HepG2 (cell line): ENCODE measurements around the gene MIA2. TPM values are rescaled to one million over a fixed set of nuclear protein-coding genes. Genes with fewer than 3 reads are reported as not detected.

Experiments
- AGO2 ChIP-seq: fragments of 200-400 bp; formaldehyde crosslinking; optimal IDR thresholded peaks from 2 replicates; pipeline ENCODE3; 2017; ENCODE audit warnings: mild to moderate bottlenecking, low read depth, low read length, moderate library complexity
- E2F5 ChIP-seq: sonication (generic); formaldehyde crosslinking; conservative IDR thresholded peaks from 2 replicates; pipeline ENCODE4 v1.4.0; 2020; ENCODE audit warnings: missing genetic modification reagents
- HIC2 ChIP-seq: sonication (generic); formaldehyde crosslinking; IDR thresholded peaks from 2 replicates; pipeline ENCODE4 v1.9.0; 2022; ENCODE audit warnings: low read depth, missing genetic modification reagents
- HNRNPL ChIP-seq: fragments of 200-400 bp; formaldehyde crosslinking; IDR thresholded peaks from 2 replicates; pipeline ENCODE4 v1.6.1; 2017; ENCODE audit warnings: mild to moderate bottlenecking, low read depth, low read length
- JARID2 ChIP-seq: sonication (generic); formaldehyde crosslinking; IDR thresholded peaks from 2 replicates; pipeline ENCODE4 v1.8.1; 2023; ENCODE audit warnings: missing genetic modification reagents, inconsistent platforms; ENCODE audit not compliant: insufficient replicate concordance
- KDM3A ChIP-seq: IDR thresholded peaks from 2 replicates; pipeline ENCODE4 v1.6.1; 2018; ENCODE audit warnings: low read depth, missing compliant biosample characterization
- LBX2 ChIP-seq: sonication (generic); formaldehyde crosslinking; IDR thresholded peaks from 2 replicates; pipeline ENCODE4 v1.5.0; 2020; ENCODE audit warnings: missing genetic modification reagents, mild to moderate bottlenecking, borderline replicate concordance
- MXD3 ChIP-seq: IDR thresholded peaks from 2 replicates; pipeline ENCODE4 v1.6.1; 2016; ENCODE audit warnings: mild to moderate bottlenecking, missing biosample characterization, missing genetic modification reagents
- NAIF1 ChIP-seq: sonication (generic); formaldehyde crosslinking; IDR thresholded peaks from 2 replicates; pipeline ENCODE4 v1.5.0; 2020; ENCODE audit warnings: mild to moderate bottlenecking, missing genetic modification reagents, borderline replicate concordance
- SUZ12 ChIP-seq: fragments of 150-350 bp; IDR thresholded peaks from 2 replicates; pipeline ENCODE4 v1.6.1; 2014; ENCODE audit warnings: low read depth, low read length
- TMF1 ChIP-seq: sonication (generic); formaldehyde crosslinking; IDR thresholded peaks from 2 replicates; pipeline ENCODE4 v1.8.1; 2022; ENCODE audit warnings: low read depth, missing genetic modification reagents
- ZBTB25 ChIP-seq: IDR thresholded peaks from 2 replicates; pipeline ENCODE4 v1.6.1; 2018; ENCODE audit warnings: missing genetic modification reagents
- ZBTB44 ChIP-seq: sonication (generic); formaldehyde crosslinking; IDR thresholded peaks from 2 replicates; pipeline ENCODE4 v1.4.0; 2020; ENCODE audit warnings: missing genetic modification reagents
- ZFP90 ChIP-seq: sonication (generic); formaldehyde crosslinking; IDR thresholded peaks from 2 replicates; pipeline ENCODE4 v1.8.0; 2022; ENCODE audit warnings: missing genetic modification reagents, mild to moderate bottlenecking, inconsistent platforms, borderline replicate concordance
- ZNF282 ChIP-seq: fragments of 450-650 bp; IDR thresholded peaks from 2 replicates; pipeline ENCODE4 v1.6.1; 2018; ENCODE audit not compliant: partially characterized antibody
- ZNF292 ChIP-seq: sonication (generic); formaldehyde crosslinking; IDR thresholded peaks from 2 replicates; pipeline ENCODE4 v1.8.1; 2022; ENCODE audit warnings: mild to moderate bottlenecking, low read depth, missing genetic modification reagents, borderline replicate concordance
- ZNF569 ChIP-seq: sonication (generic); formaldehyde crosslinking; IDR thresholded peaks from 2 replicates; pipeline ENCODE4 v1.5.0; 2020; ENCODE audit warnings: mild to moderate bottlenecking, missing genetic modification reagents, moderate library complexity, borderline replicate concordance
- ZNF800 ChIP-seq: sonication (generic); formaldehyde crosslinking; IDR thresholded peaks from 2 replicates; pipeline ENCODE4 v1.4.0; 2020; ENCODE audit warnings: missing genetic modification reagents
- polyA plus RNA-seq, 8 experiments: library from polyadenylated mRNA; depleted of rRNA in 3 of 8; stranded (reverse) in 7 of 8; unstranded in 1 of 8; fragments of >200 nt; fragmentation: Illumina TruSeq in 4 of 8; extraction: Trizol in 4 of 8; gene quantifications; 2 replicates each; pipeline versions ENCODE4 v1.2.1 to v1.2.3, GENCODE V29; 2011 to 2016; ENCODE audit warnings: low read depth in 4 of 8, missing spikeins in 1 of 8, mixed read lengths in 1 of 8; ENCODE audit not compliant: insufficient read depth in 1 of 8
- total RNA-seq, 5 experiments: library from RNA; depleted of rRNA; stranded (reverse); fragments of >200 nt; fragmentation: Illumina TruSeq; extraction: Trizol; gene quantifications; 2 replicates each; pipeline ENCODE4 v1.2.3, GENCODE V29; 2016; ENCODE audit warnings: low read depth in 1 of 5

Gene MIA2
- total and polyA plus RNA-seq, 2 of the 13 experiments (the other 11 are each of a cell fraction or from before 2014, with no cell fraction given): 134 to 158 TPM

GRCh38 chr14:39431416-39432178, 197.9 kb downstream of the MIA2 start (continued):
- TF ChIP-seq SUZ12: no peak
- TF ChIP-seq ZBTB25 (CRISPR knock-in tag): no peak
- 0 out of 2 replicates have a peak, but pooled peaks have one; percentile 41 for TF ChIP-seq E2F5 (CRISPR knock-in tag)
- 0 out of 2 replicates have a peak, but pooled peaks have one; percentile 80 for TF ChIP-seq KDM3A (CRISPR knock-in tag)
- peak; percentile 93 for TF ChIP-seq ZNF292
- TF ChIP-seq NAIF1 (CRISPR knock-in tag): no peak
- no peak for TF ChIP-seq HNRNPL
- 0 out of 2 replicates have a peak, but pooled peaks have one; percentile 31 for TF ChIP-seq ZBTB44
- peak; percentile 17; the same call in 1 of the 2 replicates for TF ChIP-seq LBX2 (CRISPR knock-in tag)
- TF ChIP-seq ZNF569: 0 out of 2 replicates have a peak, but pooled peaks have one; percentile 90
- TF ChIP-seq ZNF282: no peak
- peak; percentile 70 for TF ChIP-seq ZFP90 (CRISPR knock-in tag)
- peak; percentile 79; the same call in 1 of the 2 replicates for TF ChIP-seq ZNF800
- no peak; the same call in 1 of the 2 replicates for TF ChIP-seq MXD3 (CRISPR knock-in tag)
- peak; percentile 23; the same call in 1 of the 2 replicates for TF ChIP-seq TMF1 (CRISPR knock-in tag)
- TF ChIP-seq HIC2 (CRISPR knock-in tag): peak; percentile 27; the same call in 1 of the 2 replicates
- TF ChIP-seq AGO2: peak; percentile 76
- no peak for TF ChIP-seq JARID2 (CRISPR knock-in tag)
